ENCODE measurements around the gene COL15A1.

COL15A1 gene

GRCh38 chr9:98967257-98967656 is 23.6 kb downstream of the COL15A1 start:
- Mint-ChIP-seq H3K9me3 (no peaks in the 10 kb centered on the region), H3K27ac (no peak overlapping the region), H3K4me1 (ENCODE audit: low read depth) (no peaks in the 10 kb centered on the region), H3K4me3 (no peak overlapping the region), H3K27me3 (ENCODE audit: low read depth) (peaks cover 7% of the 10 kb centered on the region), H3K36me3 (ENCODE audit: low read depth) (no peaks in the 10 kb centered on the region)

GRCh38 chr9:98967680-98968079 is 24.0 kb downstream of the COL15A1 start:
- Mint-ChIP-seq H3K4me3 (no peak overlapping the region), H3K9me3 (no peaks in the 10 kb centered on the region), H3K27me3 (ENCODE audit: low read depth) (peaks cover 5% of the 10 kb centered on the region), H3K27ac (no peak overlapping the region), H3K4me1 (ENCODE audit: low read depth) (no peaks in the 10 kb centered on the region), H3K36me3 (ENCODE audit: low read depth) (no peaks in the 10 kb centered on the region)

- Mint-ChIP-seq H3K4me3 (no peak overlapping the region), H3K36me3 (ENCODE audit: low read depth) (no peaks in the 10 kb centered on the region), H3K27me3 (ENCODE audit: low read depth) (peaks cover 11% of the 10 kb centered on the region), H3K9me3 (no peaks in the 10 kb centered on the region), H3K27ac (no peak overlapping the region), H3K4me1 (ENCODE audit: low read depth) (no peaks in the 10 kb centered on the region)
Observed at GRCh38 chr9:98968601-98969337, 25.1 kb downstream of the COL15A1 start.

- peaks cover 17% of the 10 kb centered on the region for H3K27me3 Mint-ChIP-seq (ENCODE audit: low read depth)
- H3K4me1 Mint-ChIP-seq (ENCODE audit: low read depth), result peaks cover 1% of the 10 kb centered on the region
- H3K9me3 Mint-ChIP-seq, result no peaks in the 10 kb centered on the region
- no peak overlapping the region for H3K27ac Mint-ChIP-seq
- H3K36me3 Mint-ChIP-seq (ENCODE audit: low read depth), result no peaks in the 10 kb centered on the region
- H3K4me3 Mint-ChIP-seq, result no peak overlapping the region
Observed at GRCh38 chr9:98970532-98971041, 26.9 kb downstream of the COL15A1 start.

GRCh38 chr9:98971168-98971914 is 27.6 kb downstream of the COL15A1 start:
- Mint-ChIP-seq H3K27ac (no peak overlapping the region), H3K4me1 (ENCODE audit: low read depth) (peaks cover 1% of the 10 kb centered on the region), H3K36me3 (ENCODE audit: low read depth) (no peaks in the 10 kb centered on the region), H3K9me3 (no peaks in the 10 kb centered on the region), H3K27me3 (ENCODE audit: low read depth) (peaks cover 24% of the 10 kb centered on the region), H3K4me3 (no peak overlapping the region)

GRCh38 chr9:98971915-98972223 is 28.2 kb downstream of the COL15A1 start:
- Mint-ChIP-seq H3K36me3 (ENCODE audit: low read depth) (no peaks in the 10 kb centered on the region), H3K9me3 (no peaks in the 10 kb centered on the region), H3K4me1 (ENCODE audit: low read depth) (peaks cover 1% of the 10 kb centered on the region), H3K27me3 (ENCODE audit: low read depth) (peaks cover 28% of the 10 kb centered on the region), H3K27ac (no peak overlapping the region), H3K4me3 (no peak overlapping the region)

- no peaks in the 10 kb centered on the region for H3K9me3 Mint-ChIP-seq
- H3K27ac Mint-ChIP-seq, result no peak overlapping the region
- H3K4me3 Mint-ChIP-seq, result no peak overlapping the region
- H3K4me1 Mint-ChIP-seq (ENCODE audit: low read depth), result peaks cover 1% of the 10 kb centered on the region
- no peaks in the 10 kb centered on the region for H3K36me3 Mint-ChIP-seq (ENCODE audit: low read depth)
- H3K27me3 Mint-ChIP-seq (ENCODE audit: low read depth), result peaks cover 28% of the 10 kb centered on the region
Observed at GRCh38 chr9:98972716-98973115, 29.0 kb downstream of the COL15A1 start.

GRCh38 chr9:98973171-98973570 is 29.5 kb downstream of the COL15A1 start:
- Mint-ChIP-seq H3K4me1 (ENCODE audit: low read depth) (peaks cover 2% of the 10 kb centered on the region), H3K27me3 (ENCODE audit: low read depth) (peaks cover 28% of the 10 kb centered on the region), H3K36me3 (ENCODE audit: low read depth) (no peaks in the 10 kb centered on the region), H3K27ac (no peak overlapping the region), H3K9me3 (no peaks in the 10 kb centered on the region), H3K4me3 (no peak overlapping the region)

- no peaks in the 10 kb centered on the region for H3K9me3 Mint-ChIP-seq
- H3K4me3 Mint-ChIP-seq, result no peak overlapping the region
- H3K27ac Mint-ChIP-seq, result no peak overlapping the region
- no peaks in the 10 kb centered on the region for H3K36me3 Mint-ChIP-seq (ENCODE audit: low read depth)
- H3K27me3 Mint-ChIP-seq (ENCODE audit: low read depth), result peaks cover 28% of the 10 kb centered on the region
- H3K4me1 Mint-ChIP-seq (ENCODE audit: low read depth), result peaks cover 5% of the 10 kb centered on the region
Observed at GRCh38 chr9:98973576-98973975, 29.9 kb downstream of the COL15A1 start.

- Mint-ChIP-seq H3K27ac (no peak overlapping the region), H3K9me3 (no peaks in the 10 kb centered on the region), H3K27me3 (ENCODE audit: low read depth) (peaks cover 28% of the 10 kb centered on the region), H3K36me3 (ENCODE audit: low read depth) (no peaks in the 10 kb centered on the region), H3K4me1 (ENCODE audit: low read depth) (peaks cover 5% of the 10 kb centered on the region), H3K4me3 (no peak overlapping the region)
Observed at GRCh38 chr9:98974106-98974505, 30.4 kb downstream of the COL15A1 start.

- Mint-ChIP-seq H3K27ac (no peak overlapping the region), H3K9me3 (no peaks in the 10 kb centered on the region), H3K27me3 (ENCODE audit: low read depth) (peaks cover 28% of the 10 kb centered on the region), H3K4me1 (ENCODE audit: low read depth) (peaks cover 5% of the 10 kb centered on the region), H3K36me3 (ENCODE audit: low read depth) (no peaks in the 10 kb centered on the region), H3K4me3 (no peak overlapping the region)
Observed at GRCh38 chr9:98974554-98974953, 30.8 kb downstream of the COL15A1 start.

GRCh38 chr9:98974994-98975712 is 31.4 kb downstream of the COL15A1 start:
- H3K4me3 Mint-ChIP-seq, result no peak overlapping the region
- no peak overlapping the region for H3K27ac Mint-ChIP-seq
- peaks cover 5% of the 10 kb centered on the region for H3K4me1 Mint-ChIP-seq (ENCODE audit: low read depth)
- H3K27me3 Mint-ChIP-seq (ENCODE audit: low read depth), result peaks cover 28% of the 10 kb centered on the region
- H3K9me3 Mint-ChIP-seq, result no peaks in the 10 kb centered on the region
- H3K36me3 Mint-ChIP-seq (ENCODE audit: low read depth), result no peaks in the 10 kb centered on the region

- H3K27ac Mint-ChIP-seq, result no peak overlapping the region
- H3K27me3 Mint-ChIP-seq (ENCODE audit: low read depth), result peaks cover 28% of the 10 kb centered on the region
- H3K9me3 Mint-ChIP-seq, result no peaks in the 10 kb centered on the region
- H3K36me3 Mint-ChIP-seq (ENCODE audit: low read depth), result no peaks in the 10 kb centered on the region
- H3K4me1 Mint-ChIP-seq (ENCODE audit: low read depth), result peaks cover 5% of the 10 kb centered on the region
- H3K4me3 Mint-ChIP-seq, result no peak overlapping the region
Observed at GRCh38 chr9:98975838-98976237, 32.1 kb downstream of the COL15A1 start.

- Mint-ChIP-seq H3K27me3 (ENCODE audit: low read depth) (peaks cover 28% of the 10 kb centered on the region), H3K9me3 (no peaks in the 10 kb centered on the region), H3K27ac (no peak overlapping the region), H3K4me3 (no peak overlapping the region), H3K36me3 (ENCODE audit: low read depth) (no peaks in the 10 kb centered on the region), H3K4me1 (ENCODE audit: low read depth) (peaks cover 5% of the 10 kb centered on the region)
Observed at GRCh38 chr9:98977246-98977714, 33.6 kb downstream of the COL15A1 start.

Measured in T-helper 1 cell treated with Interleukin-12 subunit alpha and Interleukin-12 subunit beta and Interleukin-4 antibody, amounts not matched to agents 30 μg/mL and 1 μg/mL, for 36 hours (primary cell).